GM23338 (cell line): Measurements from ENCODE around the gene POP4. TPM values are rescaled to one million over a fixed set of nuclear protein-coding genes. Genes with fewer than 3 reads are reported as not detected.

Experiments
- ATAC-seq: fragments of 200-7000 bp; cut with Tn5 transposase; 3 replicates; pipeline ENCODE4 v1.9.1; 2020
- DNase-seq: peaks from one replicate; pipeline ENCODE4 v3.0.0-alpha.2; 2015; ENCODE audit warnings: low spot score
- H2AFZ ChIP-seq: fragments of 200-600 bp; sonication (generic); 2 replicates; pipeline ENCODE4 v1.8.0; 2016; ENCODE audit warnings: antibody characterized with exemption, mild to moderate bottlenecking, moderate library complexity
- H3F3A ChIP-seq: fragments of 200-600 bp; sonication (generic); replicated peaks from 2 replicates; pipeline ENCODE4 v1.8.0; 2017; ENCODE audit warnings: antibody characterized with exemption, mixed run types, low read depth
- H3K27ac ChIP-seq: fragments of 200-600 bp; sonication (generic); 2 replicates; pipeline ENCODE4 v1.6.1; 2016; ENCODE audit warnings: low read depth
- H3K27me3 ChIP-seq: fragments of 200-600 bp; sonication (generic); 2 replicates; pipeline ENCODE4 v1.8.0; 2016; ENCODE audit warnings: mild to moderate bottlenecking, mixed run types, moderate library complexity; ENCODE audit not compliant: insufficient read depth
- H3K36me3 ChIP-seq: fragments of 200-600 bp; sonication (generic); 2 replicates; pipeline ENCODE4 v1.8.0; 2016; ENCODE audit warnings: mild to moderate bottlenecking; ENCODE audit not compliant: insufficient read depth
- H3K4me1 ChIP-seq: fragments of 200-600 bp; sonication (generic); 2 replicates; pipeline ENCODE4 v1.8.0; 2016; ENCODE audit warnings: mild to moderate bottlenecking, moderate library complexity; ENCODE audit not compliant: insufficient read depth
- H3K4me2 ChIP-seq: fragments of 200-600 bp; sonication (generic); 2 replicates; pipeline ENCODE4 v1.7.1; 2017; ENCODE audit warnings: mixed run types
- H3K4me3 ChIP-seq: fragments of 200-600 bp; sonication (generic); 2 replicates; pipeline ENCODE4 v1.6.1; 2016; ENCODE audit warnings: mixed run types
- H3K79me2 ChIP-seq: fragments of 200-600 bp; sonication (generic); replicated peaks from 2 replicates; pipeline ENCODE4 v1.8.0; 2017; ENCODE audit warnings: mild to moderate bottlenecking; ENCODE audit not compliant: insufficient read depth
- H3K9me2 ChIP-seq: fragments of 200-600 bp; sonication (generic); 2 replicates; pipeline ENCODE4 v1.8.0; 2017; ENCODE audit not compliant: insufficient read depth
- H4K20me1 ChIP-seq: fragments of 200-600 bp; sonication (generic); replicated peaks from 2 replicates; pipeline ENCODE4 v1.8.0; 2017; ENCODE audit warnings: mild to moderate bottlenecking; ENCODE audit not compliant: insufficient read depth
- H3K27ac Mint-ChIP-seq: 2 replicates; pipeline ENCODE4 v1.8.0; 2020; ENCODE audit warnings: inconsistent platforms, mild to moderate bottlenecking, moderate library complexity, mixed read lengths
- H3K27me3 Mint-ChIP-seq: 3 replicates; pipeline ENCODE4 v1.8.0; 2022; ENCODE audit warnings: low read depth, mild to moderate bottlenecking, moderate library complexity, mixed read lengths, inconsistent platforms; ENCODE audit not compliant: insufficient read depth, poor library complexity
- H3K36me3 Mint-ChIP-seq: 3 replicates; pipeline ENCODE4 v1.8.0; 2021; ENCODE audit warnings: low read depth, mild to moderate bottlenecking, inconsistent platforms, moderate library complexity, mixed read lengths
- H3K4me1 Mint-ChIP-seq: 3 replicates; pipeline ENCODE4 v1.8.0; 2020; ENCODE audit warnings: mild to moderate bottlenecking, inconsistent platforms, mixed read lengths
- H3K4me3 Mint-ChIP-seq: 3 replicates; pipeline ENCODE4 v1.8.0; 2021; ENCODE audit warnings: moderate library complexity, mild to moderate bottlenecking, inconsistent platforms, mixed read lengths
- H3K9me3 Mint-ChIP-seq: 3 replicates; pipeline ENCODE4 v1.8.0; 2020; ENCODE audit warnings: moderate library complexity, mild to moderate bottlenecking, inconsistent platforms, mixed read lengths
- CREB1 ChIP-seq: fragments of 250-450 bp; sonication (Bioruptor Pico); IDR thresholded peaks from 2 replicates; pipeline ENCODE4 v1.5.0; 2020; ENCODE audit warnings: low read depth, mild to moderate bottlenecking, moderate library complexity
- EZH2 ChIP-seq: fragments of 200-600 bp; sonication (generic); IDR thresholded peaks from one replicate; pipeline ENCODE4 v1.8.0; 2017; ENCODE audit warnings: antibody characterized with exemption, mild to moderate bottlenecking, low read depth; ENCODE audit not compliant: unreplicated experiment
- EZH2phosphoT487 ChIP-seq: fragments of 200-600 bp; sonication (generic); IDR thresholded peaks from one replicate; pipeline ENCODE4 v1.8.1; 2018; ENCODE audit warnings: antibody characterized with exemption; ENCODE audit not compliant: unreplicated experiment
- JUNB ChIP-seq: IDR thresholded peaks from one replicate; pipeline ENCODE4 v1.6.1; 2016; ENCODE audit warnings: antibody characterized with exemption; ENCODE audit not compliant: unreplicated experiment
- NANOG ChIP-seq: IDR thresholded peaks from 2 replicates; pipeline ENCODE4 v1.6.1; 2016; ENCODE audit warnings: antibody characterized with exemption, borderline replicate concordance
- POLR2AphosphoS5 ChIP-seq: IDR thresholded peaks from 2 replicates; pipeline ENCODE4 v1.6.1; 2016; ENCODE audit warnings: antibody characterized with exemption, low read depth
- STAT1 ChIP-seq: IDR thresholded peaks from one replicate; pipeline ENCODE4 v1.6.1; 2016; ENCODE audit warnings: antibody characterized with exemption; ENCODE audit not compliant: unreplicated experiment
- ZNF114 ChIP-seq: fragments of 250-450 bp; sonication (Bioruptor Pico); IDR thresholded peaks from 2 replicates; pipeline ENCODE4 v1.5.0; 2020; ENCODE audit warnings: mild to moderate bottlenecking, moderate library complexity
- ZNF331 ChIP-seq: fragments of 250-450 bp; sonication (Bioruptor Pico); IDR thresholded peaks from 2 replicates; pipeline ENCODE4 v1.5.0; 2020; ENCODE audit warnings: low read depth, mild to moderate bottlenecking, moderate library complexity
- polyA plus RNA-seq: library from polyadenylated mRNA; unstranded; fragments of >200 nt; fragmentation: Nextera tagmentation; extraction: Ambion mirVana; gene quantifications from 2 replicates; pipeline ENCODE4 v1.2.1, GENCODE V29; 2016
- total RNA-seq: library from RNA; depleted of rRNA; stranded (reverse); fragments of >200 nt; shearing (Covaris generic); gene quantifications from 2 replicates; pipeline ENCODE4 v1.2.3, GENCODE V29; 2014
- TF ChIP-seq, protein P1 (sequence below): fragments of 250-450 bp; sonication (Bioruptor Pico); IDR thresholded peaks from 2 replicates; pipeline ENCODE4 v1.5.0; 2020; ENCODE audit warnings: mild to moderate bottlenecking, moderate library complexity
- TF ChIP-seq, protein P2 (sequence below): IDR thresholded peaks from one replicate; pipeline ENCODE4 v1.6.1; 2018; ENCODE audit warnings: antibody characterized with exemption; ENCODE audit not compliant: unreplicated experiment
- TF ChIP-seq, protein P3 (sequence below): IDR thresholded peaks from 2 replicates; pipeline ENCODE4 v1.6.1; 2016; ENCODE audit warnings: antibody characterized with exemption

The POP4 gene
- total and polyA plus RNA-seq, 2 experiments from 2014 or later: 37.2 to 58.3 TPM

DNA sequence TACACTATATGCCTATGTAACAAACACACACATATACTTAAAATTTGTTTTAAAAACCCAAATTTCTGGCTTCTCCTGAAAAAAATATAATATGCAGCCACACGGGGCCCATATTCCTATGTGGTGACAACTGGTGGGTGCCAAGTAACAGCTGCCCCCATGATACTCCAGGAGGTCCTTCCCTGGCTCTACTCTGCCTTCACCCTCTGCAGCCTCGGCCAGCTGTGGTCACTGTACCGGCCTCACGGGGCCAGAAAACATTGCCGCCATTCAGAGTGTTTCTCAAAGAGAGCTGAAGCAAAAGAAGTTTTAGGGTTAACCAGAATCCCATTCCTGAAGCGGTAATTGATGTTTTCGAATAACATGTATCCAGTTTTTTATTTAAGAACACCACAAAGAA, 32.6 kb upstream of the POP4 start:
- H3K4me3 ChIP-seq: no peak overlapping the region
- no peaks in the 10 kb centered on the region for H3K9me2 ChIP-seq
- no peak for DNase-seq
- no peaks in the 10 kb centered on the region for H3K27me3 ChIP-seq
- no peaks in the 10 kb centered on the region for H3K36me3 ChIP-seq
- Mint-ChIP-seq H3K4me3 (no peak overlapping the region), H3K27ac (no peak overlapping the region), H3K36me3 (no peaks in the 10 kb centered on the region), H3K27me3 (peaks cover 10% of the 10 kb centered on the region), H3K4me1 (peaks cover 24% of the 10 kb centered on the region), H3K9me3 (no peaks in the 10 kb centered on the region)
- H3K27ac ChIP-seq: no peak overlapping the region
- H3K79me2 ChIP-seq: no peaks in the 10 kb centered on the region
- H3K4me1 ChIP-seq: peaks cover 11% of the 10 kb centered on the region; the same call in 1 of the 2 replicates
- no peaks in the 10 kb centered on the region for H4K20me1 ChIP-seq
- H2AFZ ChIP-seq: no peak overlapping the region
- no peaks in the 10 kb centered on the region for H3F3A ChIP-seq
- ATAC-seq: no peak
- TF ChIP-seq, protein P1, sequence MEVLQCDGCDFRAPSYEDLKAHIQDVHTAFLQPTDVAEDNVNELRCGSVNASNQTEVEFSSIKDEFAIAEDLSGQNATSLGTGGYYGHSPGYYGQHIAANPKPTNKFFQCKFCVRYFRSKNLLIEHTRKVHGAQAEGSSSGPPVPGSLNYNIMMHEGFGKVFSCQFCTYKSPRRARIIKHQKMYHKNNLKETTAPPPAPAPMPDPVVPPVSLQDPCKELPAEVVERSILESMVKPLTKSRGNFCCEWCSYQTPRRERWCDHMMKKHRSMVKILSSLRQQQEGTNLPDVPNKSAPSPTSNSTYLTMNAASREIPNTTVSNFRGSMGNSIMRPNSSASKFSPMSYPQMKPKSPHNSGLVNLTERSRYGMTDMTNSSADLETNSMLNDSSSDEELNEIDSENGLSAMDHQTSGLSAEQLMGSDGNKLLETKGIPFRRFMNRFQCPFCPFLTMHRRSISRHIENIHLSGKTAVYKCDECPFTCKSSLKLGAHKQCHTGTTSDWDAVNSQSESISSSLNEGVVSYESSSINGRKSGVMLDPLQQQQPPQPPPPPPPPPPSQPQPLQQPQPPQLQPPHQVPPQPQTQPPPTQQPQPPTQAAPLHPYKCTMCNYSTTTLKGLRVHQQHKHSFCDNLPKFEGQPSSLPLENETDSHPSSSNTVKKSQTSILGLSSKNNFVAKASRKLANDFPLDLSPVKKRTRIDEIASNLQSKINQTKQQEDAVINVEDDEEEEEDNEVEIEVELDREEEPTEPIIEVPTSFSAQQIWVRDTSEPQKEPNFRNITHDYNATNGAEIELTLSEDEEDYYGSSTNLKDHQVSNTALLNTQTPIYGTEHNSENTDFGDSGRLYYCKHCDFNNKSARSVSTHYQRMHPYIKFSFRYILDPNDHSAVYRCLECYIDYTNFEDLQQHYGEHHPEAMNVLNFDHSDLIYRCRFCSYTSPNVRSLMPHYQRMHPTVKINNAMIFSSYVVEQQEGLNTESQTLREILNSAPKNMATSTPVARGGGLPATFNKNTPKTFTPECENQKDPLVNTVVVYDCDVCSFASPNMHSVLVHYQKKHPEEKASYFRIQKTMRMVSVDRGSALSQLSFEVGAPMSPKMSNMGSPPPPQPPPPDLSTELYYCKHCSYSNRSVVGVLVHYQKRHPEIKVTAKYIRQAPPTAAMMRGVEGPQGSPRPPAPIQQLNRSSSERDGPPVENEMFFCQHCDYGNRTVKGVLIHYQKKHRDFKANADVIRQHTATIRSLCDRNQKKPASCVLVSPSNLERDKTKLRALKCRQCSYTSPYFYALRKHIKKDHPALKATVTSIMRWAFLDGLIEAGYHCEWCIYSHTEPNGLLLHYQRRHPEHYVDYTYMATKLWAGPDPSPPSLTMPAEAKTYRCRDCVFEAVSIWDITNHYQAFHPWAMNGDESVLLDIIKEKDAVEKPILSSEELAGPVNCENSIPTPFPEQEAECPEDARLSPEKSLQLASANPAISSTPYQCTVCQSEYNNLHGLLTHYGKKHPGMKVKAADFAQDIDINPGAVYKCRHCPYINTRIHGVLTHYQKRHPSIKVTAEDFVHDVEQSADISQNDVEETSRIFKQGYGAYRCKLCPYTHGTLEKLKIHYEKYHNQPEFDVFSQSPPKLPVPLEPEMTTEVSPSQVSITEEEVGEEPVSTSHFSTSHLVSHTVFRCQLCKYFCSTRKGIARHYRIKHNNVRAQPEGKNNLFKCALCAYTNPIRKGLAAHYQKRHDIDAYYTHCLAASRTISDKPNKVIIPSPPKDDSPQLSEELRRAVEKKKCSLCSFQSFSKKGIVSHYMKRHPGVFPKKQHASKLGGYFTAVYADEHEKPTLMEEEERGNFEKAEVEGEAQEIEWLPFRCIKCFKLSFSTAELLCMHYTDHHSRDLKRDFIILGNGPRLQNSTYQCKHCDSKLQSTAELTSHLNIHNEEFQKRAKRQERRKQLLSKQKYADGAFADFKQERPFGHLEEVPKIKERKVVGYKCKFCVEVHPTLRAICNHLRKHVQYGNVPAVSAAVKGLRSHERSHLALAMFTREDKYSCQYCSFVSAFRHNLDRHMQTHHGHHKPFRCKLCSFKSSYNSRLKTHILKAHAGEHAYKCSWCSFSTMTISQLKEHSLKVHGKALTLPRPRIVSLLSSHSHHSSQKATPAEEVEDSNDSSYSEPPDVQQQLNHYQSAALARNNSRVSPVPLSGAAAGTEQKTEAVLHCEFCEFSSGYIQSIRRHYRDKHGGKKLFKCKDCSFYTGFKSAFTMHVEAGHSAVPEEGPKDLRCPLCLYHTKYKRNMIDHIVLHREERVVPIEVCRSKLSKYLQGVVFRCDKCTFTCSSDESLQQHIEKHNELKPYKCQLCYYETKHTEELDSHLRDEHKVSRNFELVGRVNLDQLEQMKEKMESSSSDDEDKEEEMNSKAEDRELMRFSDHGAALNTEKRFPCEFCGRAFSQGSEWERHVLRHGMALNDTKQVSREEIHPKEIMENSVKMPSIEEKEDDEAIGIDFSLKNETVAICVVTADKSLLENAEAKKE (CRISPR knock-in tag): no peak
- TF ChIP-seq EZH2phosphoT487 (no peak), CREB1 (CRISPR knock-in tag) (no peak)
- H3K4me2 ChIP-seq: no peak overlapping the region

DNA sequence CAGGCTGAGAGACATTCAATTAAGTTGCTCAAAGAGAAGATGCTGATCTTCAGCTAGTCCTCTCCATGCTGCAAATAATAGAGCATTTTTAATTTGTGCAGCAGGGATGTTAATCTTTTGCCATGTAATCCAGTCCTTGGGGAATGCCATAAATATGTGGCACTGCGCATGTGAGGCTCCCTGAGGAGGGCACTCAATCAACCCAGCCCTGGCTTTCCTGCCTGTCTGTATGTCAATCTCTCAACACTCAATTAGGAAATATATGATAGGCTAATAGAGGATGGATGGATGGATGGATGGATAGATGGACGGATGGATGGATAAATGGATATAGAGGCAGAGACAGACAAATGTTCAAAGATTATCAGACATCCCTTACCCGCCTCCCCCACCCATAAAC, 31.6 kb upstream of the POP4 start:
- Histone ChIP-seq H2AFZ (no peak overlapping the region), H3K79me2 (no peaks in the 10 kb centered on the region), H4K20me1 (no peaks in the 10 kb centered on the region), H3K27me3 (no peaks in the 10 kb centered on the region), H3F3A (no peaks in the 10 kb centered on the region), H3K4me1 (peaks cover 11% of the 10 kb centered on the region; the same call in 1 of the 2 replicates), H3K4me2 (no peak overlapping the region), H3K4me3 (no peak overlapping the region), H3K9me2 (no peaks in the 10 kb centered on the region), H3K27ac (no peak overlapping the region), H3K36me3 (no peaks in the 10 kb centered on the region)
- DNase-seq: no peak
- peaks cover 6% of the 10 kb centered on the region for H3K27me3 Mint-ChIP-seq
- H3K9me3 Mint-ChIP-seq: no peaks in the 10 kb centered on the region; the same call in 2 of the 3 replicates
- no peak for ATAC-seq
- TF ChIP-seq, protein P2, sequence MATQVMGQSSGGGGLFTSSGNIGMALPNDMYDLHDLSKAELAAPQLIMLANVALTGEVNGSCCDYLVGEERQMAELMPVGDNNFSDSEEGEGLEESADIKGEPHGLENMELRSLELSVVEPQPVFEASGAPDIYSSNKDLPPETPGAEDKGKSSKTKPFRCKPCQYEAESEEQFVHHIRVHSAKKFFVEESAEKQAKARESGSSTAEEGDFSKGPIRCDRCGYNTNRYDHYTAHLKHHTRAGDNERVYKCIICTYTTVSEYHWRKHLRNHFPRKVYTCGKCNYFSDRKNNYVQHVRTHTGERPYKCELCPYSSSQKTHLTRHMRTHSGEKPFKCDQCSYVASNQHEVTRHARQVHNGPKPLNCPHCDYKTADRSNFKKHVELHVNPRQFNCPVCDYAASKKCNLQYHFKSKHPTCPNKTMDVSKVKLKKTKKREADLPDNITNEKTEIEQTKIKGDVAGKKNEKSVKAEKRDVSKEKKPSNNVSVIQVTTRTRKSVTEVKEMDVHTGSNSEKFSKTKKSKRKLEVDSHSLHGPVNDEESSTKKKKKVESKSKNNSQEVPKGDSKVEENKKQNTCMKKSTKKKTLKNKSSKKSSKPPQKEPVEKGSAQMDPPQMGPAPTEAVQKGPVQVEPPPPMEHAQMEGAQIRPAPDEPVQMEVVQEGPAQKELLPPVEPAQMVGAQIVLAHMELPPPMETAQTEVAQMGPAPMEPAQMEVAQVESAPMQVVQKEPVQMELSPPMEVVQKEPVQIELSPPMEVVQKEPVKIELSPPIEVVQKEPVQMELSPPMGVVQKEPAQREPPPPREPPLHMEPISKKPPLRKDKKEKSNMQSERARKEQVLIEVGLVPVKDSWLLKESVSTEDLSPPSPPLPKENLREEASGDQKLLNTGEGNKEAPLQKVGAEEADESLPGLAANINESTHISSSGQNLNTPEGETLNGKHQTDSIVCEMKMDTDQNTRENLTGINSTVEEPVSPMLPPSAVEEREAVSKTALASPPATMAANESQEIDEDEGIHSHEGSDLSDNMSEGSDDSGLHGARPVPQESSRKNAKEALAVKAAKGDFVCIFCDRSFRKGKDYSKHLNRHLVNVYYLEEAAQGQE: no peak
- TF ChIP-seq NANOG: no peak
- TF ChIP-seq JUNB: no peak
- no peak for TF ChIP-seq EZH2phosphoT487
- TF ChIP-seq ZNF331 (CRISPR knock-in tag): no peak
- TF ChIP-seq, protein P3, sequence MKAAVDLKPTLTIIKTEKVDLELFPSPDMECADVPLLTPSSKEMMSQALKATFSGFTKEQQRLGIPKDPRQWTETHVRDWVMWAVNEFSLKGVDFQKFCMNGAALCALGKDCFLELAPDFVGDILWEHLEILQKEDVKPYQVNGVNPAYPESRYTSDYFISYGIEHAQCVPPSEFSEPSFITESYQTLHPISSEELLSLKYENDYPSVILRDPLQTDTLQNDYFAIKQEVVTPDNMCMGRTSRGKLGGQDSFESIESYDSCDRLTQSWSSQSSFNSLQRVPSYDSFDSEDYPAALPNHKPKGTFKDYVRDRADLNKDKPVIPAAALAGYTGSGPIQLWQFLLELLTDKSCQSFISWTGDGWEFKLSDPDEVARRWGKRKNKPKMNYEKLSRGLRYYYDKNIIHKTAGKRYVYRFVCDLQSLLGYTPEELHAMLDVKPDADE: no peak
- no peak for TF ChIP-seq ZNF114 (CRISPR knock-in tag)
- no peak for TF ChIP-seq POLR2AphosphoS5
- no peak for TF ChIP-seq EZH2
- TF ChIP-seq STAT1: no peak
- H3K27ac Mint-ChIP-seq: no peak overlapping the region
- H3K36me3 Mint-ChIP-seq: no peaks in the 10 kb centered on the region
- no peak overlapping the region for H3K4me3 Mint-ChIP-seq
- H3K4me1 Mint-ChIP-seq: peaks cover 20% of the 10 kb centered on the region
